SK-N-SH (cell line): ENCODE results near the gene SH3PXD2A. TPM values are rescaled to one million over a fixed set of nuclear protein-coding genes. Genes with fewer than 3 reads are reported as not detected.

Experiments
- CTCF ChIA-PET: fragments of 300-600, 350-600 bp; formaldehyde crosslinking; extraction: SDS; loops from one replicate; lab custom pipeline; 2021; lab: Yijun Ruan, JAX
- POLR2A ChIA-PET: fragments of 350-600 bp; sonication (Branson Sonifier 250); formaldehyde crosslinking; extraction: SDS; loops from one replicate; lab custom pipeline; 2020; ENCODE audit warnings: antibody characterized with exemption, inconsistent platforms; lab: Yijun Ruan, JAX
- DNase-seq: peaks from one replicate; pipeline ENCODE4 v3.0.0; 2012
- H2AFZ ChIP-seq: fragments of 200-600 bp; sonication (generic); 2 replicates; pipeline ENCODE4 v1.8.1; 2016; ENCODE audit warnings: antibody characterized with exemption, mild to moderate bottlenecking, low read depth
- H3F3A ChIP-seq: fragments of 200-600 bp; sonication (generic); replicated peaks from 2 replicates; pipeline ENCODE3; 2016; ENCODE audit warnings: antibody characterized with exemption, mild to moderate bottlenecking; ENCODE audit not compliant: insufficient read depth
- H3K27ac ChIP-seq, 2 experiments: fragments of 200-500 bp in 1 of 2; fragments of 200-600 bp in 1 of 2; sonication (Bioruptor generic) in 1 of 2; sonication (generic), shearing (Covaris generic) in 1 of 2; 2 replicates each; pipeline versions ENCODE4 v1.5.1 to v1.6.1; 2014 to 2016; ENCODE audit warnings: low read depth in 2 of 2, inconsistent platforms in 1 of 2, low read length in 1 of 2, mild to moderate bottlenecking in 1 of 2, mixed read lengths in 1 of 2
- H3K27me3 ChIP-seq: fragments of 200-600 bp; sonication (generic), shearing (Covaris generic); 2 replicates; pipeline ENCODE4 v1.6.1; 2016; ENCODE audit warnings: mixed run types; ENCODE audit not compliant: insufficient read depth
- H3K36me3 ChIP-seq, 2 experiments: fragments of 200-500 bp in 1 of 2; fragments of 200-600 bp in 1 of 2; sonication (Bioruptor generic) in 1 of 2; sonication (generic) in 1 of 2; replicated peaks in 1 of 2; 2 replicates each; pipeline versions ENCODE3 to v1.5.1; 2014 to 2016; ENCODE audit warnings: low read length in 1 of 2, mild to moderate bottlenecking in 1 of 2; ENCODE audit not compliant: insufficient read depth in 2 of 2, control insufficient read depth in 1 of 2
- H3K4me1 ChIP-seq, 2 experiments: fragments of 200-500 bp in 1 of 2; fragments of 200-600 bp in 1 of 2; sonication (Bioruptor generic) in 1 of 2; sonication (generic), shearing (Covaris generic) in 1 of 2; 2 replicates each; pipeline versions ENCODE4 v1.5.1 to v1.6.1; 2014 to 2016; ENCODE audit warnings: low read depth in 1 of 2, low read length in 1 of 2, mixed run types in 1 of 2; ENCODE audit not compliant: insufficient read depth in 2 of 2, control insufficient read depth in 1 of 2
- H3K4me2 ChIP-seq: fragments of 200-600 bp; sonication (generic), shearing (Covaris generic); 2 replicates; pipeline ENCODE4 v1.6.1; 2017; ENCODE audit warnings: mixed run types
- H3K4me3 ChIP-seq, 2 experiments: fragments of 200-500 bp in 1 of 2; fragments of 200-600 bp in 1 of 2; sonication (Bioruptor generic) in 1 of 2; sonication (generic), shearing (Covaris generic) in 1 of 2; 2 replicates each; pipeline versions ENCODE4 v1.5.1 to v1.8.1; 2014 to 2016; ENCODE audit warnings: low read depth in 2 of 2, inconsistent platforms in 1 of 2, low read length in 1 of 2, mild to moderate bottlenecking in 1 of 2, mixed read lengths in 1 of 2, moderate library complexity in 1 of 2
- H3K79me2 ChIP-seq: fragments of 200-600 bp; sonication (generic); 2 replicates; pipeline ENCODE4 v1.8.1; 2017; ENCODE audit warnings: mild to moderate bottlenecking; ENCODE audit not compliant: insufficient read depth
- H3K9ac ChIP-seq: fragments of 200-600 bp; sonication (generic); 2 replicates; pipeline ENCODE4 v1.6.1; 2017; ENCODE audit warnings: mixed run types
- H3K9me2 ChIP-seq: fragments of 200-600 bp; sonication (generic); 2 replicates; pipeline ENCODE4 v1.6.1; 2017; ENCODE audit warnings: mixed run types
- H3K9me3 ChIP-seq: fragments of 200-600 bp; sonication (generic); 2 replicates; pipeline ENCODE4 v1.6.1; 2017; ENCODE audit warnings: mixed run types, mild to moderate bottlenecking, moderate library complexity
- H4K20me1 ChIP-seq: fragments of 200-600 bp; sonication (generic); 2 replicates; pipeline ENCODE4 v1.6.1; 2017; ENCODE audit warnings: mild to moderate bottlenecking, mixed run types; ENCODE audit not compliant: insufficient read depth
- FOSL2 ChIP-seq: IDR thresholded peaks from 2 replicates; pipeline ENCODE4 v1.4.0; 2012; ENCODE audit warnings: low read depth, mild to moderate bottlenecking, moderate library complexity, borderline replicate concordance
- GABPA ChIP-seq: IDR thresholded peaks from 2 replicates; pipeline ENCODE4 v1.4.0; 2012; ENCODE audit warnings: low read depth, mild to moderate bottlenecking
- MAX ChIP-seq: IDR thresholded peaks from 2 replicates; pipeline ENCODE4 v1.4.0; 2012; ENCODE audit warnings: low read depth
- MXI1 ChIP-seq: IDR thresholded peaks from 2 replicates; pipeline ENCODE4 v1.6.1; 2012; ENCODE audit warnings: mild to moderate bottlenecking, low read depth, low read length, improper control_type of control experiment
- REST ChIP-seq: IDR thresholded peaks from 2 replicates; pipeline ENCODE4 v1.6.1; 2012; ENCODE audit warnings: mild to moderate bottlenecking, low read depth, low read length, moderate library complexity
- SIN3A ChIP-seq: IDR thresholded peaks from 2 replicates; pipeline ENCODE4 v1.6.1; 2012; ENCODE audit warnings: low read depth, mild to moderate bottlenecking, low read length, moderate library complexity, borderline replicate concordance
- TAF1 ChIP-seq: IDR thresholded peaks from 2 replicates; pipeline ENCODE4 v1.6.1; 2012; ENCODE audit warnings: low read depth, mild to moderate bottlenecking, low read length, moderate library complexity, borderline replicate concordance
- TEAD4 ChIP-seq: IDR thresholded peaks from 2 replicates; pipeline ENCODE4 v1.4.0; 2012; ENCODE audit warnings: mild to moderate bottlenecking, borderline replicate concordance; ENCODE audit not compliant: insufficient read depth
- USF2 ChIP-seq: fragments of 150-350 bp; IDR thresholded peaks from 2 replicates; pipeline ENCODE4 v1.6.1; 2017; ENCODE audit warnings: antibody characterized with exemption, low read length, low read depth, borderline replicate concordance
- WGBS: methylation state at CpG from one replicate; pipeline ENCODE4 v1.1.6; 2017; ENCODE audit warnings: low lambda C conversion rate; 5-methylcytosine and 5-hydroxymethylcytosine counted together
- polyA plus RNA-seq, 3 experiments: library from polyadenylated mRNA; depleted of rRNA; stranded (reverse); fragments of >200 nt; gene quantifications; 2 replicates each; pipeline ENCODE4 v1.2.3, GENCODE V29; 2012

Gene SH3PXD2A
- polyA plus RNA-seq, 1 of the 3 experiments (the other 2 are of a cell fraction): 2.5 TPM

GRCh38 chr10:103637927-103638557, 217.3 kb downstream of the SH3PXD2A start:
- CTCF ChIA-PET: interaction anchor here (0.8 to 5.3 kb wide), 7 partner anchors 11 to 48 kb away, joined by 3 to 20 read pairs (median 4); no protein-coding TSS in a partner anchor
- no peaks in the 10 kb centered on the region for H3K79me2 ChIP-seq
- no peaks in the 10 kb centered on the region for H3K9me3 ChIP-seq
- H3K4me3 ChIP-seq: no peak overlapping the region
- no peaks in the 10 kb centered on the region for H4K20me1 ChIP-seq
- H3F3A ChIP-seq: no peaks in the 10 kb centered on the region
- WGBS: 88% methylated on average over 16 of the region's 19 CpGs
- peaks cover 0 to 62% of the 10 kb centered on the region in 2 experiments; a peak in 1 of 4 replicates for H3K4me1 ChIP-seq
- H2AFZ ChIP-seq: no peak overlapping the region
- H3K9ac ChIP-seq: no peak overlapping the region
- H3K27me3 ChIP-seq: no peaks in the 10 kb centered on the region
- POLR2A ChIA-PET: no interaction called here
- DNase-seq: no peak
- peak overlapping the region; percentile 6; the same call in 1 of the 2 replicates for H3K4me2 ChIP-seq
- no peaks in the 10 kb centered on the region for H3K36me3 ChIP-seq
- TF ChIP-seq MXI1: 0 out of 2 replicates have a peak, but pooled peaks have one; percentile 33
- no peak for TF ChIP-seq FOSL2
- no peak for TF ChIP-seq MAX
- no peak for TF ChIP-seq REST
- TF ChIP-seq USF2: no peak
- peak overlapping the region in 1 of 2 experiments; percentile 53; a peak in 1 of 4 replicates for H3K27ac ChIP-seq
- H3K9me2 ChIP-seq: no peaks in the 10 kb centered on the region

GRCh38 chr10:103637011-103637410, 218.4 kb downstream of the SH3PXD2A start:
- TF ChIP-seq GABPA: no peak
- no peak for TF ChIP-seq MXI1
- TF ChIP-seq FOSL2: no peak
- TF ChIP-seq TAF1: no peak
- no peak for TF ChIP-seq TEAD4
- no peak for TF ChIP-seq SIN3A
- H3K4me1 ChIP-seq: peaks cover 0 to 62% of the 10 kb centered on the region in 2 experiments; a peak in 1 of 4 replicates
- CTCF ChIA-PET: interaction anchor here (0.6 to 5.3 kb wide), 7 partner anchors 15 to 382 kb away, joined by 3 to 20 read pairs (median 3); no protein-coding TSS in a partner anchor
- H3K4me2 ChIP-seq: no peak overlapping the region
- H3K4me3 ChIP-seq: no peak overlapping the region
- H3K27ac ChIP-seq: peak overlapping the region in 1 of 2 experiments; percentile 43; a peak in 1 of 4 replicates
- no peaks in the 10 kb centered on the region for H3K27me3 ChIP-seq
- 84% methylated on average over 7 of the region's 10 CpGs for WGBS
- no peaks in the 10 kb centered on the region for H3K36me3 ChIP-seq
- no peak overlapping the region for H3K9ac ChIP-seq
- no peaks in the 10 kb centered on the region for H3K79me2 ChIP-seq
- POLR2A ChIA-PET: no interaction called here
- H3K9me3 ChIP-seq: no peaks in the 10 kb centered on the region
- no peaks in the 10 kb centered on the region for H3K9me2 ChIP-seq
- no peak for DNase-seq
- no peak overlapping the region for H2AFZ ChIP-seq
- H3F3A ChIP-seq: no peaks in the 10 kb centered on the region
- H4K20me1 ChIP-seq: no peaks in the 10 kb centered on the region
